ENCODE results near the gene GPR162. TPM values are rescaled to one million over a fixed set of nuclear protein-coding genes. Genes with fewer than 3 reads are reported as not detected.

GPR162 gene
- total RNA-seq, 1 experiment from 2014 or later, result 2.3 TPM

DNA sequence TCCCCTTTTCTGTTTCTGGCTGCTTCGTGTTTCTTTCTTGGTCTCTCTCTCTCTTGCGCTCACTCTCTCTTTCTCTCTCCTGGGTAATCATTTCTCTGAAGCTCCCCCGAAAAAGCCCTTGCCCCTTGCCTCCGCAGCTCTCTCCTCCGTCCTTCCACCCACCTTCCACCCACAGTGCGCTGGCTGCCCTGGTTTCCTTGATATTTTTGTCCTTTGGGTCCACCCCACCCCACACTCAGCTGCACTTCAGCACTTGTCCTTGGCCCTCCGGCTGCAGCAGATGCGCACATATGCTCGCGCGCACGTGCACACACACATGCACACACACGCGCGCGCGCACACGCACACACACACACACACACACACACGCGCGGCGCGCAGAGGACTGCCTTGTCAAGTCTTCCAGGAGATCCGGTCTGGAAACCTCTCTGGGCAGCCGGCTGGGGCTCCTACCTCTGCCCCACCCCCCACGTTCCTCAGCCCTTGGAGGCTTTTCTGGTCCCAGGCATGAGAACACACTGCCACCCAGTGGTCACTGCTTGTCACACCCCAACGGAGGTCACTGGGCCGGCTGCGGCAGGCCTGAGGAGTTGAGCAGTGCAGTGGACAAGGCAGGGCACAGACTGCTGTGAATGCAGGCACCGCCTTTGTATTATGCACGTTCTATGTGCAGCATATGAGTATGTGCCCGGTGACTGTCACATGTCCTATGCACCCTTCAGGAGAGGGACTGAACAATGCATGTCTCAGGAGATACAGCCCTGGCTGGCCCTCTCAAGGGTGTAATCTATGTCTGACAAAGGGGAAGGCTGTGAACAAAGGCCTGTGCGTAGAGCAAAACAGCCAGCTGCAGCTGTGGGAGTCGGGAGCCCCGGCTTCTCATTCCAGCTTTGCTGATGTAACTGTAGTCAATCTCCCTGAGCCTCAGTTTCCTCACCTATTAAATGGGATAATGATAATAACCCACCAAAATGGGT, 42.8 kb upstream of the GPR162 start:
- no TSS peak for BruUV-seq (replicated peaks)
- Histone ChIP-seq H3K4me3 (replicated peaks in 1 of 2; ENCODE audit: low read depth in 1 of 2, low read length in 2 of 2) (peak overlapping the region in 1 of 2 experiments; percentile 32; a peak in 1 of 4 replicates), H3K79me2 (ENCODE audit: insufficient read depth, low read length) (no peaks in the 10 kb centered on the region), H3K4me2 (ENCODE audit: low read length) (peak overlapping the region; percentile 69), H3K27me3 (ENCODE audit: insufficient read depth, low read length) (no peaks in the 10 kb centered on the region), H3K9ac (ENCODE audit: low read length) (peak overlapping the region; percentile 42), H4K20me1 (ENCODE audit: insufficient read depth) (no peaks in the 10 kb centered on the region), H3K9me3 (ENCODE audit: control insufficient read depth in 1 of 2, insufficient read depth in 1 of 2, low read depth in 1 of 2, low read length in 2 of 2) (no peaks in the 10 kb centered on the region), H2AFZ (ENCODE audit: low read depth, low read length, poor library complexity, severe bottlenecking) (no peak overlapping the region), H3K27ac (ENCODE audit: low read depth, low read length) (peak overlapping the region; percentile 51), H3K9me2 (ENCODE audit: insufficient read depth) (no peaks in the 10 kb centered on the region), H3K36me3 (ENCODE audit: control insufficient read depth in 1 of 2, insufficient read depth in 2 of 2, low read length in 2 of 2) (no peaks in the 10 kb centered on the region), H3K4me1 (ENCODE audit: control insufficient read depth in 1 of 2, insufficient read depth in 2 of 2, low read length in 2 of 2) (peaks cover 11 to 14% of the 10 kb centered on the region in 2 experiments; a peak in 3 of 4 replicates)
- peak; percentile 81 for DNase-seq (ENCODE audit: low read depth, low spot score)
- POLR2A ChIA-PET, result interaction anchor here (0.9 to 1.0 kb wide), 2 partner anchors 26 to 245 kb away, joined by 3 to 7 read pairs; partner anchors contain the start of genes GAPDH and MLF2
- intact Hi-C loops (cut with micrococcal nuclease), result loop anchor here (1.0 kb wide), 3 partner anchors 26 to 162 kb away; partner anchors contain the start of gene MLF2
- CTCF ChIA-PET, result interaction anchor here (0.7 to 1.7 kb wide), 7 partner anchors 8 to 91 kb away, joined by 3 to 13 read pairs (median 3); partner anchors contain the start of genes GPR162 and MLF2
- peak; percentile 98 for ATAC-seq
- RAD21 ChIA-PET (ENCODE audit: low non-redundant PET in 1 of 2, low total read pairs in 2 of 2, uncharacterized antibody in 2 of 2, unreplicated experiment in 2 of 2), result interaction anchor here in 1 of 2 experiments (0.7 to 1.0 kb wide), 2 partner anchors 23 to 151 kb away, joined by 3 to 4 read pairs; no protein-coding TSS in a partner anchor
- no peak; the same call in 1 of the 2 replicates for TF ChIP-seq POLR2AphosphoS5 (IDR thresholded peaks at IDR 0.05; ENCODE audit: low read depth, low read length)
- no peak for TF ChIP-seq EZH2 (IDR thresholded peaks at IDR 0.05)
- no peak for TF ChIP-seq EZH2phosphoT487 (IDR thresholded peaks at IDR 0.05; ENCODE audit: borderline replicate concordance)
- TF ChIP-seq, protein P1, sequence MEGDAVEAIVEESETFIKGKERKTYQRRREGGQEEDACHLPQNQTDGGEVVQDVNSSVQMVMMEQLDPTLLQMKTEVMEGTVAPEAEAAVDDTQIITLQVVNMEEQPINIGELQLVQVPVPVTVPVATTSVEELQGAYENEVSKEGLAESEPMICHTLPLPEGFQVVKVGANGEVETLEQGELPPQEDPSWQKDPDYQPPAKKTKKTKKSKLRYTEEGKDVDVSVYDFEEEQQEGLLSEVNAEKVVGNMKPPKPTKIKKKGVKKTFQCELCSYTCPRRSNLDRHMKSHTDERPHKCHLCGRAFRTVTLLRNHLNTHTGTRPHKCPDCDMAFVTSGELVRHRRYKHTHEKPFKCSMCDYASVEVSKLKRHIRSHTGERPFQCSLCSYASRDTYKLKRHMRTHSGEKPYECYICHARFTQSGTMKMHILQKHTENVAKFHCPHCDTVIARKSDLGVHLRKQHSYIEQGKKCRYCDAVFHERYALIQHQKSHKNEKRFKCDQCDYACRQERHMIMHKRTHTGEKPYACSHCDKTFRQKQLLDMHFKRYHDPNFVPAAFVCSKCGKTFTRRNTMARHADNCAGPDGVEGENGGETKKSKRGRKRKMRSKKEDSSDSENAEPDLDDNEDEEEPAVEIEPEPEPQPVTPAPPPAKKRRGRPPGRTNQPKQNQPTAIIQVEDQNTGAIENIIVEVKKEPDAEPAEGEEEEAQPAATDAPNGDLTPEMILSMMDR (IDR thresholded peaks at IDR 0.05 in 2 of 3, conservative IDR thresholded peaks at IDR 0.05 in 1 of 3; ENCODE audit: borderline replicate concordance in 1 of 3, insufficient read depth in 1 of 3, low read depth in 2 of 3, low read length in 2 of 3), result peak; percentile 95
- no peak for TF ChIP-seq SP1 (IDR thresholded peaks at IDR 0.05; ENCODE audit: low read depth)
- peak; percentile 62 for TF ChIP-seq YY1 (IDR thresholded peaks at IDR 0.05; ENCODE audit: extremely low read depth, insufficient replicate concordance, low read depth, low read length)
- TF ChIP-seq EGR1 (IDR thresholded peaks at IDR 0.05; ENCODE audit: low read depth), result no peak
- TF ChIP-seq, protein P2, sequence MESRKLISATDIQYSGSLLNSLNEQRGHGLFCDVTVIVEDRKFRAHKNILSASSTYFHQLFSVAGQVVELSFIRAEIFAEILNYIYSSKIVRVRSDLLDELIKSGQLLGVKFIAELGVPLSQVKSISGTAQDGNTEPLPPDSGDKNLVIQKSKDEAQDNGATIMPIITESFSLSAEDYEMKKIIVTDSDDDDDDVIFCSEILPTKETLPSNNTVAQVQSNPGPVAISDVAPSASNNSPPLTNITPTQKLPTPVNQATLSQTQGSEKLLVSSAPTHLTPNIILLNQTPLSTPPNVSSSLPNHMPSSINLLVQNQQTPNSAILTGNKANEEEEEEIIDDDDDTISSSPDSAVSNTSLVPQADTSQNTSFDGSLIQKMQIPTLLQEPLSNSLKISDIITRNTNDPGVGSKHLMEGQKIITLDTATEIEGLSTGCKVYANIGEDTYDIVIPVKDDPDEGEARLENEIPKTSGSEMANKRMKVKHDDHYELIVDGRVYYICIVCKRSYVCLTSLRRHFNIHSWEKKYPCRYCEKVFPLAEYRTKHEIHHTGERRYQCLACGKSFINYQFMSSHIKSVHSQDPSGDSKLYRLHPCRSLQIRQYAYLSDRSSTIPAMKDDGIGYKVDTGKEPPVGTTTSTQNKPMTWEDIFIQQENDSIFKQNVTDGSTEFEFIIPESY (IDR thresholded peaks at IDR 0.05; ENCODE audit: extremely low read depth, insufficient replicate concordance, low read length), result peak; percentile 33
- no peak for TF ChIP-seq JUND (IDR thresholded peaks at IDR 0.05)
- no peak for TF ChIP-seq FOSL1 (IDR thresholded peaks at IDR 0.05; ENCODE audit: low read depth)
- TF ChIP-seq, protein P3, sequence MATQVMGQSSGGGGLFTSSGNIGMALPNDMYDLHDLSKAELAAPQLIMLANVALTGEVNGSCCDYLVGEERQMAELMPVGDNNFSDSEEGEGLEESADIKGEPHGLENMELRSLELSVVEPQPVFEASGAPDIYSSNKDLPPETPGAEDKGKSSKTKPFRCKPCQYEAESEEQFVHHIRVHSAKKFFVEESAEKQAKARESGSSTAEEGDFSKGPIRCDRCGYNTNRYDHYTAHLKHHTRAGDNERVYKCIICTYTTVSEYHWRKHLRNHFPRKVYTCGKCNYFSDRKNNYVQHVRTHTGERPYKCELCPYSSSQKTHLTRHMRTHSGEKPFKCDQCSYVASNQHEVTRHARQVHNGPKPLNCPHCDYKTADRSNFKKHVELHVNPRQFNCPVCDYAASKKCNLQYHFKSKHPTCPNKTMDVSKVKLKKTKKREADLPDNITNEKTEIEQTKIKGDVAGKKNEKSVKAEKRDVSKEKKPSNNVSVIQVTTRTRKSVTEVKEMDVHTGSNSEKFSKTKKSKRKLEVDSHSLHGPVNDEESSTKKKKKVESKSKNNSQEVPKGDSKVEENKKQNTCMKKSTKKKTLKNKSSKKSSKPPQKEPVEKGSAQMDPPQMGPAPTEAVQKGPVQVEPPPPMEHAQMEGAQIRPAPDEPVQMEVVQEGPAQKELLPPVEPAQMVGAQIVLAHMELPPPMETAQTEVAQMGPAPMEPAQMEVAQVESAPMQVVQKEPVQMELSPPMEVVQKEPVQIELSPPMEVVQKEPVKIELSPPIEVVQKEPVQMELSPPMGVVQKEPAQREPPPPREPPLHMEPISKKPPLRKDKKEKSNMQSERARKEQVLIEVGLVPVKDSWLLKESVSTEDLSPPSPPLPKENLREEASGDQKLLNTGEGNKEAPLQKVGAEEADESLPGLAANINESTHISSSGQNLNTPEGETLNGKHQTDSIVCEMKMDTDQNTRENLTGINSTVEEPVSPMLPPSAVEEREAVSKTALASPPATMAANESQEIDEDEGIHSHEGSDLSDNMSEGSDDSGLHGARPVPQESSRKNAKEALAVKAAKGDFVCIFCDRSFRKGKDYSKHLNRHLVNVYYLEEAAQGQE (IDR thresholded peaks at IDR 0.05; ENCODE audit: low read depth), result no peak
- TF ChIP-seq SRF (IDR thresholded peaks at IDR 0.05; ENCODE audit: low read depth), result no peak
- no peak for TF ChIP-seq ZNF274 (IDR thresholded peaks at IDR 0.05; ENCODE audit: low read depth, low read length)
- TF ChIP-seq ZFX (IDR thresholded peaks at IDR 0.05), result no peak
- no peak for TF ChIP-seq TCF7L2 (IDR thresholded peaks at IDR 0.05; ENCODE audit: borderline replicate concordance, extremely low read depth, insufficient read depth, insufficient read length)
- TF ChIP-seq, protein P4, sequence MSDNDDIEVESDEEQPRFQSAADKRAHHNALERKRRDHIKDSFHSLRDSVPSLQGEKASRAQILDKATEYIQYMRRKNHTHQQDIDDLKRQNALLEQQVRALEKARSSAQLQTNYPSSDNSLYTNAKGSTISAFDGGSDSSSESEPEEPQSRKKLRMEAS (IDR thresholded peaks at IDR 0.05), result no peak; the same call in 1 of the 2 replicates

All from HCT116 (cell line).